DMS53 treated with DMSO at 0.1 percent for 48 hours (cell line): ENCODE measurements around the gene MBOAT1.
"Not testable (repeated sequence)": the region's sequence is repeated elsewhere in the genome, so short reads cannot be mapped to it uniquely, and the experiment has no call there.

ENCODE experiments used
- DNase-seq: peaks from one replicate; lab custom pipeline; 2025; ENCODE audit not compliant: unreplicated experiment; lab: John Stamatoyannopoulos, UW

Gene MBOAT1

DNA sequence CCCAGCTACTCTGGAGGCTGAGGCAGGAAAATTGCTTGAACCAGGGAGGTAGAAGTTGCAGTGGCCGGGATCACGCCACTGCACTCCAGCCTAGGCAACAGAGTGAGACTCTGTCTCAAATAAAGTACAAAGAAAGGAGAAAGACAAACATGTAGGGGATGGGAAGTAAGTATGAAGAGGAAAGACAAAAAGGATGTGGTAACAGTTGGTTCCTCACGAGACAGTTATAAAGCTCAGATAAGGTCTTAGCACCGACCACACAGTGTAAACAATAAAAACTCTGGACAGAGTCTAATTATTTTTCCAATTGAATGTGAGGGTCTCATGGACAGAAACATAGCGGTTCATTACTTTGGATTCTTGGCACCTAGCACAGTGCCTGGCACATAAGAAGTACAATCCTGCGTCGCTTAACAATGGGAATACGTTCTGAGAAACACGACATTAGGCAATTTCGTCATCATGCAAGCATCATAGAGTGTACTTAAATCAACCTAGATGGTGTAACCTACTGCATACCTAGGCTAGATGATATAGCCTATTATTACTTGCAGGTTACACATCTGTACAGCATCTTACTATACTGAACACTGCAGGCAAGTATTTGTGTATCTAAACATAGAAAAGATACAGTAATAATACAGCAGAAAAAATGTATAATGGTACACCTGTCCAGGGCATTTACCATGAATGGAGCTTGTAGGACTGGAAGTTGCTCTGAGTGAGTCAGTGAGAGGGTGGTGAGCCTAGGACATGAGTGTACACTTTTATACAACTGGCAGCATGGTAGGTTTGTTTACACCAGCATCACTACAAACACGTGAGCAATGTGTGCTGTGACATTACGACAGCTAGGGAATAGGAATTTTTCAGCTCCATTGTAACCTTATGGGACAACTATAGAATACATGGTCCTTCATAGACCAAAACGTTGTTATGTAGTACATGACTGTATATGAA, 38.2 kb downstream of the MBOAT1 start:
- DNase-seq: no peak

DNA sequence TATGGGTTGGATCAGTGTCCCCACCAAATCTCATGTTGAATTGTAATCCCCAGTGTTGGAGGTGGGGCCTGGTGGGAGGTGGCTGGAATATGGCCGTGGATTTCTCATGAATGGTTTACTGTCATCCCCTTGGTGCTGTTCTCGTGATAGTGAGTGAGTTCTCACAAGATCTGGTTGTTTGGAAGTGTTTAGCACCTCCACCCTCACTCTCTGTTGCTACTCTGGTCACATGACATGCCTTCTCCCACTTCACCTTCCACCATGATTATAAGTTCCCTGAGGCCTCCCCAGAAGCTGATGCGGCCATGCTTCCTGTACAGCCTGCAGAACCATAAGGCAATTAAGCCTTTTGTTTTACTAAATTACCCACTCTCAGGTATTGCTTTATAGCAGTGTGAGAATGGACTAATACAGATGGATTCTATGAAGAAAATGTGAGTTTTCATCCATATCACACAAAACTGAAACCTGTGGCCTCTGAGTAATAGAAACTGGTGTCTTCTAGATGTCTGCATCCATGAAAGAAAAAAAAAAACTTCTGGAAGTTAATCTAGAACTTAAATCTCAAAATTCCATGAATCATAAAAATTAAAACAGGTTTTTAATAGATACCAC, 39.3 kb downstream of the MBOAT1 start:
- no peak for DNase-seq

- no peak for DNase-seq
Observed at GRCh38 chr6:20170455-20171148, 41.7 kb downstream of the MBOAT1 start.

DNA sequence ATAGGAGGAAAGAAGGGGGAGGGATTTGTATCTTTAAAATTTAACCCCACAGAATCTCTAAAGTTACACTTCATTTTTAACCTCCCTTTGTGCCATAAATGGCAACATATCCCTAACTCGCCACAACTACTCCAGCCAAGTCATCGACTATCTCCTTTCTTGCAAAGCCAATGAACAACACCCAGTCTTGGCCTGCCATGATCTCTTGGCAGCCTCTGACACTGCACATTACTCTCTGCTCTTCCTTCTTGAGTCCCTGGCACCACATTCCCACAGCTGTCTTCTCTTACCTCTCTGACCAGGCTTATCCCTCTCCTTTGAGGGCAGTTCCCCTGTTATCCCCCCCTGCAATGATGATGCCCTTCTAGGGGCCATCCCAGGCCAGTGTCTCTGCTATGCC, 42.5 kb downstream of the MBOAT1 start:
- no peak for DNase-seq

DNA sequence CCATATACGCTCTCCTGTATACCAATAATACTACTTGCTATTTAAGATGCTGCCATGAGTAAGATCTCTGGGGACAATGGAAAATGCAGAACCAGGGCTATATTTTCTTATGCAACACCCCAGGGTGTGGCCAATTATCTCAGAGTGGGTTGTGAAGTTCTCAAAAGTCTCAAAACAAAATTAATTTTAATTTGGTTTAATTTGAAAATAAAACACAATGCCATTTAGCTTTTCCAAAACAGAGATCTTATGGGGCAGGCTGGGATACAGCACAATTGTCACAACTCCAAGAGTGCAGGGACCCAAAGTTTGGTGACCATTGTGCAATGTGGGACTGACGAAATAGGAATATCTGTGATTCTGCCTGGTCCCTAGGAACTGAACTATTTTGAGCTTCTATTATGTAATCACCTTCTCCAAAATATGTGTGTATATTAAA, 43.1 kb downstream of the MBOAT1 start:
- no peak for DNase-seq

DNA sequence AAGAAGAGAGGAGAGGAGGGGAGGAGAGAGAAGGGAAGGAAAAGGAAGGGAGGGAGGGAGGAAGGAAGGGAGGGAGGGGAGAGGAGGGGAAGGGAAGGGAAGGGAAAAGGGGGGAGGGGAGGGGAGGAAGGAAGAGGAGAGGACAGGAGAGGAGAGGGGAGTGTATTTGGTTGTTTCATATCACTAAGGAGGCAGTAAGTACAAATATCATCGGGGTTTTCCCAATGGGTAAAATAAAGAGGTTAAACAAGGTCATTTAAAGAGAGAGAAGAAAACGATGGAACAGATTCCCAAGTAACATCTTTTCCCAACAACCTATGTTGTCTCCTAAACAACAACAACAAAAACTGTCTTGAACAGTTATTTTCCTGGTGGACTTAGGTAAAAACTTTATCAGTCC, 43.6 kb downstream of the MBOAT1 start:
- no peak for DNase-seq

DNA sequence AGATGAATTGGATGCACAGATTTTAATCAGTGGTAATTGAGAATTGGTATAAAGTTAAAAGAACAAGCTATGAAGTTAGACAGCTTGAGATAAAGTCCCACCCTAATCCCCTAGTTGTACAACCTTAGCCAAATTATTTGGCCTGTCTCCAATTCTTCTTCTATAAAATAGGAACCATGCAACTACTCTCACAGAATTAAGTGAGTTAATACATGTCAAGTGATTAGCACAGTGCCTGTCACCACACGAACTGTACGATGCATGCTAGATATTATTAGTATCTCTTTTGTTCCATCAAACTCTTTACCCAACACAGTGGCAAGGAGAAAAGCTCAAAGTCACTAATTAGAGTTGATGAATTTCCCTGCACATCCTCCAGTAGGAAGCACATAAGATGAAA, 44.7 kb downstream of the MBOAT1 start:
- no peak for DNase-seq

GRCh38 chr6:20166210-20166609, 46.1 kb downstream of the MBOAT1 start:
- DNase-seq: no peak

- DNase-seq: no peak
Observed at GRCh38 chr6:20162515-20162914, 49.8 kb downstream of the MBOAT1 start.

DNA sequence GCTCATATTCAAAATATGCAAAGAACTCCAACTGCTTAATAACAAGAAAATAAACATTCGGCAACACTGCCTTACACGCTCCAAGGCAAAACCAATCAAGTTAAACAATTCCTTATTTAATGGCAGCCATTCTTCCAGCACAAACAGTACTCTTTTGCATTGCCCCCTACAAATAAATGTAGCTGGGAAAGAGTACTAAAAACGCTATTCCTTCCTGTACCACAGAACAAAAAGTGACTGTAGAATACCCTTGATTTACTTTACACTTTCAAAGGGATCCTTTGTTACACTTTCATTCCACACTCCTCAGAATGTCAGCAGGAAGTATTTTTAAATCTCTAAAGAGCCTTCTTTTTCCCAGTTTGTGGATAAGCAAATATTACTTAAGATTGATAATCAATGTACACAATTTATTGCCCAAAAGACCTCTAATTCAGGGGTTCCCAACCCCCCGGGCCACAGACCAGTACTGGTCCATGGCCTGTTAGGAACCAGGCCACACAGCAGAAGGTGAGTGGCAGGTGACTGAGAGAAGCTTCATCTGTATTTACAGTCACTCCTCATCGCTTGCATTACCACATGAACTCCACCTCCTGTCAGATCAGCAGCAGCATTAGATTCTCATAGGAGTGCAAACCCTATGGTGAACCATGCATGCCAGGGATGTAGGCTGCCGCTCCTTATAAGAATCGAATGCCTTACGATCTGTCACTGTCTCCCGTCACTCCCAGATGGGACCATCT, 51.6 kb downstream of the MBOAT1 start:
- peak; percentile 9 for DNase-seq

DNA sequence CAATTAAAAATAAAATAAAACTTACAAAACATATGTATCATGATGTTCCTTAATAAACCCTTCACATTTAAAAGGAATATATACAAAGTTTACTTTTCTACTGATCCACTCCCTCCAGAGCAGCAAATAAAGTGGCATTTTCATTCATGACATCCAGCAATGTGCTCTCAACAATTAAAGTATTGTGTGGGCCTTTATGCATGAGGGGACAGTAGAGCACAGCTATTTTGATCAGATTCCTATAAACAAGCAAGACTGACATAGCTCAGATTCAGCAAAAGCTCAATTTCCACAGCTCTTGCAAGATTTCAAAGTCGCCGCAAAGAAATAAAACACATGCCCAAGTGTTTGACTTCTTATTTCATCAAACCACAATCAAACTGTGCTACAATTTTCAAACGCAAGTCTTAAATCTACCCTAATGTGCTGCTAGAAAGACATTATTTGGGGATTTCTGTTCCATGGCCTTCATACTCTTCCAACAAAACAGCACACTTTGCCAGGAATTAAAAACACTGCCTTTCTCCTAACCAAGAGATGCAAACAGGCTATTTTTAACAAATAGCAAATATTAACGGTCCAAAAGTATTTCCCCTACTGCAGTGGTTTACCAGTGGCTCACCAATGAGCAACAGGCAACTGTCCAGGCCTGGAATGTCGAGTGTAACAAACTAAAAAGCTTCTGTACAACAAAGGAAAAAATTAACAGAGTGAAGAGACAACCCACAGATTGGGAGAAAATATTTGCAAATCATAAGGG, 52.3 kb downstream of the MBOAT1 start:
- DNase-seq: no peak

DNA sequence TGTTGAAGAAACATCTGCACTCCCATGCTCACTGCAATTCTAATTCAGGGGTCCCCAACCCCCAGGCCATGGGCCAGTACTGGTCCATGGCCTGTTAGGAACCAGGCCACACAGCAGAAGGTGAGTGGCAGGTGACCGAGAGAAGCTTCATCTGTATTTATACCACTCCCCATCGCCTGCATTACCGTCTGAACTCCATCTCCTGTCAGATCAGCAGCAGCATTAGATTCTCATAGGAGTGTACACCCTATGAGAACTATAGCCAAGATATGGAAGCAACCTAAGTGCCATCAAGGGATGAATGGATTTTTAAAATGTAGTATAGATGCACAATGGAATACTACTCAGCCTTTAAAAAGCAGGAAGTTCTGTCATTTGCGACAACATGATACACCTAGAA, 53.2 kb downstream of the MBOAT1 start:
- no peak for DNase-seq

DNA sequence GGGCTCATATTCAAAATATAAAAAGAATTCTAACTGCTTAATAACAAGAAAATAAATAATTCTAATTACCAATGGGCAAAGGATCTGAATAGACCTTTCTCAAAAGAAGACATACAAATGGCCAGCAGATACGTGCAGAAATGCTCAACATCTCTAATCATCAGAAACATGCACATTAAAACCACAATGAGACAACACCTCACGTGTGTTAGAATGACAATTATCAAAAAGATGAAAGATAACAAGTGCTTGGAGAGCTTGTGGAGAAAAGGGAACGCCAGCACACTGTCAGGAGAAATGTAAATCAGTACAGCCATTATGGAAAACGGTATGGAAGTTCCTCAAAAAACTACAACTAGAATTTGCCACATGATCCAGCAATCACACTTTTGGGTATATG, 53.6 kb downstream of the MBOAT1 start:
- DNase-seq: no peak

GRCh38 chr6:20156824-20157223, 55.4 kb downstream of the MBOAT1 start:
- no peak for DNase-seq

- no peak for DNase-seq
Observed at GRCh38 chr6:20154753-20155152, 57.5 kb downstream of the MBOAT1 start.

DNA sequence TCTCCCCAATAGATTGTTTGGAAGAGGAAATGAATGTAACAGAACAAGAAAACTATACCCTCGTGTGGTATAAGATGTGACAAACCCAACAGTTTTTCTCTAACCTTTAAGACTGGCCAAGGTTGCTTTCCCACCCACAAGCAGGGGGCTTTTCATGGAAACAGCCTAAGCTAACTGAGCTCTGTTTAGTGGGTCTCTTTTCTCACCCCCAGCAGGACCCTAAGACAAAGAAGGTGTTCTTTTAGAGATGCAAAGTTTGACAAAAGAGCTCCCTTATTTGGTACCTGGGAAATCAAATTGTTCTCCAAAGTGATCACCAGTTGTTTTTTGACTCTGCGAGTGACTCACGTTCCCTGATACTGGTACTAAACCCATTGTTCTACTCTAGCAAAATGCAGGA, 59.1 kb downstream of the MBOAT1 start:
- no peak for DNase-seq

- no peak for DNase-seq
Observed at GRCh38 chr6:20148433-20148832, 63.8 kb downstream of the MBOAT1 start.

DNA sequence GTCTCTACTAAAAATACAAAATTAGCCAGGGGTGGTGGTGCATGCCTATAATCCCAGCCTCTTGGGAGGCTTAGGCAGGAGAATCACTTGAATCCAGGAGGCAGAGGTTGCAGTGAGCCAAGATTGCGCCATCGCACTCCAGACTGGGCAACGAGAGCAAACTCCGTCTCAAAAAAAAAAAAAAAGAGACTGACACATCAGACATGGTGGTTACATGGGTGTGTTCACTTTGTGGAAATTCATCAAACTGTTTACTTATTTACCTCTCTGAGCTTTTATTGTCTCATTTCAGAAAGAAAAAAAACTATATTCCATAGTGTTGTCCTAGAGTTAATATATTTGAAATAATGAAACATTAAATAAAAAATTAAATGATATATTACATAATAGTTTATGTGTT, 64.8 kb downstream of the MBOAT1 start:
- no peak for DNase-seq

- not testable (repeated sequence) for DNase-seq
Observed at GRCh38 chr6:20146831-20147230, 65.4 kb downstream of the MBOAT1 start.

- no peak for DNase-seq
Observed at GRCh38 chr6:20146291-20146690, 66.0 kb downstream of the MBOAT1 start.
